HG03196 (cell line): ENCODE measurements around the gene SHPK.
A peak's percentile ranks its signal among the peaks of the same experiment; 100 is the strongest.

ENCODE experiments used
- ATAC-seq: cut with Tn5 transposase; IDR thresholded peaks from one replicate; pipeline ENCODE4 v1.9.1; 2021; ENCODE audit not compliant: unreplicated experiment

The SHPK gene, protein sequence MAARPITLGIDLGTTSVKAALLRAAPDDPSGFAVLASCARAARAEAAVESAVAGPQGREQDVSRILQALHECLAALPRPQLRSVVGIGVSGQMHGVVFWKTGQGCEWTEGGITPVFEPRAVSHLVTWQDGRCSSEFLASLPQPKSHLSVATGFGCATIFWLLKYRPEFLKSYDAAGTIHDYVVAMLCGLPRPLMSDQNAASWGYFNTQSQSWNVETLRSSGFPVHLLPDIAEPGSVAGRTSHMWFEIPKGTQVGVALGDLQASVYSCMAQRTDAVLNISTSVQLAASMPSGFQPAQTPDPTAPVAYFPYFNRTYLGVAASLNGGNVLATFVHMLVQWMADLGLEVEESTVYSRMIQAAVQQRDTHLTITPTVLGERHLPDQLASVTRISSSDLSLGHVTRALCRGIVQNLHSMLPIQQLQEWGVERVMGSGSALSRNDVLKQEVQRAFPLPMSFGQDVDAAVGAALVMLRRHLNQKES

GRCh38 chr17:3636154-3636907 lies at the start of gene SHPK, which contains the start of gene CTNS:
Gene SHPK, minus strand, starts transcription at chr17:3636250. Its CDS starts 31 bp downstream, at chr17:3636219.
Gene CTNS, plus strand, starts transcription at chr17:3636760. Its CDS starts 3,447 bp downstream, at chr17:3640207.
- peak; percentile 88 for ATAC-seq

DNA sequence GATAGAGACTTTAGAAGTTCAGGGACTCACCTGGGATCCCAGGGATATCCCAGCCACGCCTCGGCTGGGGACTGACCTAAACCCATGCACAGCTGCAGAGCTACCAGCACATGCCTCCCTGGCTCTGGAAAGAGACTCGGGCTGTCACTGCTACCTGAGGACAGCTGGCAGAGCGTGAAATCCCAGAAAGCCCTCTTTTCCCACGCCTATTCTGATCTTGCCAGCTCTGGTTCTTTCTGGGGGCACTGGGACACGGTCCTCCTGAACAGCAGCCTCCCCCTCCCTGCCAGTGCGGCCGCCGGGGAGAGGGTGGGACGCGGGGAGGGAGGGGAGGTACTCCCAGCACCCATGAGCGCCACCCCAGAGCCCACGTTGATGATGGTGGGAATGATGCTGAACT lies 49.1 kb upstream of the SHPK start:
- no peak for ATAC-seq

- peak; percentile 50 for ATAC-seq
Measured at GRCh38 chr17:3683054-3683511, 47.0 kb upstream of the SHPK start.

DNA sequence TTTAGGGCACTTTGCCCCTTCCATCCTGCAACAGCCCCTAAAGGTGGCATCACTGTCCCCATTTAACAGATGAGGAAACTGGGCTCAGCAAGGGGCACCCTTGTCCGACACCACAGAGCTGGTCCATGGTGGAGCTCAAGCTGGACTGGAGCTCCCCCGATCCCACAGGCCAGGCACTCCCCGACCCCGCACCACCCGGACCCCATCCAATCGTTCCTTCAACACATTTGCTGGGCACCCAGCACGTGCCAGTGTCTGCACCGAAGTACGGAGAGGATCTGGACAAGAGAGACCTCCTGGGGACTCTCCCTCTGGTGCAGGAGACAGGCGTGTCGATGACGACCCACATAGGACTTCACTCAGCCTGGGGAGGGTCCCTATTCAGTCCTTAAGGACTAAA lies 46.0 kb upstream of the SHPK start:
- ATAC-seq = no peak

DNA sequence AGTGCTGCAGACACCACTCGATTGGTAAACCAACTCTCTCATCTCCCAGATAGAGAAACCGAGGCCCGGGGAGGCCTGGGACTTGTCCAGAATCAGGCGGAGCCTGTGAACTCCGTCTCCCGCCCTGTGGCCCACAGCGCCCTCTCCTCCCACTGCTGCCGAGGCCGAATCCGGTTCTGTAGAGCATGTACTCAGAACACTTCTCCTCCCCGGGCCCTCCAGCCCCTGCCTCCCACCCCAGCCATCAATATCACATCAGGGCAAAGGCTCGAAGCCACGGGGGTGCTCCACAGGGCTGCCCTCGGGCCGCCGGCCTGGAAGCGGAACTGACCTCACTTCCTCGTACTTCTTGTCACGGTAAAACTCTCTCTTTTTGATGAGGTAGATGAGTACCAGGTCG lies 45.5 kb upstream of the SHPK start:
- no peak for ATAC-seq

DNA sequence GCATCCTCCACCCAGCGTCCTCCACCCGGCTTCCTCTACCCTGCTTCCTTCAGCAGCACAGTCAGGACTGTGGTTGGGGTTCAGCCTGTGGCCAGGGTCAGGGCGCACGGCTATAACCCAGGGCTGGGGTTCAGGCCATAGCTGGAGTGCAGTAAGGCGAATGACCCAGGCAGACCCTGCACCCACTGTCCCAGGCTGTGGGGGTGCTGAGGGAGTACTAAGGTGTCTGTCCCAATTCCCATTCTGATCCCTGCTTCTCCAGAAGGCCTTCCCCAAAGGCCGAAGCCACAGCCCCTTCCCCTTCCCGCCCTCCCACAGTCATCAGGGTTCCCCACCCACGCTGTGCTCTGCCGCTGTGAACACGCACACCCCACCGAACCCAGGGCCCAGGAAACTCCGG lies 45.0 kb upstream of the SHPK start:
- ATAC-seq = no peak

GRCh38 chr17:3679531-3680126 lies 43.6 kb upstream of the SHPK start:
- no peak for ATAC-seq

GRCh38 chr17:3678821-3679530 lies 42.9 kb upstream of the SHPK start:
- ATAC-seq = no peak

- ATAC-seq = no peak
Measured at GRCh38 chr17:3678095-3678820, 42.2 kb upstream of the SHPK start.

DNA sequence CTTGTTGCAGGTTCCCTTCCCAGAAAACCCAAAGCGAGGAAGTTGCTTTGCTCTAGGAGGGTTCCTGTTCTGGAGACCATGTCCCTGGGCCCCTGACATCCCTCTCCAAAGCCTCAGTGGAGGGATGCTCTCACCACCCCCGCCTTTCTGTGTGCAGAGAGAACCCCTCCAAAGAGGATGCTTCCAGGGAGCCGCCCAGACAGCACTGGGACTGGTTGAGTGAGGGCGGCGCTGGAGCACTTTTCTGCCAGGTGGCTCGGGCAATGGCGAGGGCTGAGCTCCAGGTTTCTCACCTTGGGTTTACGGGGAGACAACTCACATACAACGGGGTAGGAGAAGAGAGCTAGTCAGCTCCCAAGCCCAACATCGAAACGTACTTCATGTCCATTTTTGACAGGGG lies 39.8 kb upstream of the SHPK start:
- ATAC-seq = no peak

GRCh38 chr17:3672571-3672970 lies 36.5 kb upstream of the SHPK start:
- no peak for ATAC-seq

GRCh38 chr17:3669548-3669947 lies 33.5 kb upstream of the SHPK start:
- ATAC-seq = no peak

DNA sequence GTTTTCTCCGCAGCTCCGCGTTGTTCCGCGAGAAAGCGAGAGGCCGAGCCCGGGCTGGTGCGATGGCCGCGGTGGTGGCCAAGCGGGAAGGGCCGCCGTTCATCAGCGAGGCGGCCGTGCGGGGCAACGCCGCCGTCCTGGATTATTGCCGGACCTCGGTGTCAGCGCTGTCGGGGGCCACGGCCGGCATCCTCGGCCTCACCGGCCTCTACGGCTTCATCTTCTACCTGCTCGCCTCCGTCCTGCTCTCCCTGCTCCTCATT lies 33.0 kb upstream of the SHPK start:
- ATAC-seq = no peak

DNA sequence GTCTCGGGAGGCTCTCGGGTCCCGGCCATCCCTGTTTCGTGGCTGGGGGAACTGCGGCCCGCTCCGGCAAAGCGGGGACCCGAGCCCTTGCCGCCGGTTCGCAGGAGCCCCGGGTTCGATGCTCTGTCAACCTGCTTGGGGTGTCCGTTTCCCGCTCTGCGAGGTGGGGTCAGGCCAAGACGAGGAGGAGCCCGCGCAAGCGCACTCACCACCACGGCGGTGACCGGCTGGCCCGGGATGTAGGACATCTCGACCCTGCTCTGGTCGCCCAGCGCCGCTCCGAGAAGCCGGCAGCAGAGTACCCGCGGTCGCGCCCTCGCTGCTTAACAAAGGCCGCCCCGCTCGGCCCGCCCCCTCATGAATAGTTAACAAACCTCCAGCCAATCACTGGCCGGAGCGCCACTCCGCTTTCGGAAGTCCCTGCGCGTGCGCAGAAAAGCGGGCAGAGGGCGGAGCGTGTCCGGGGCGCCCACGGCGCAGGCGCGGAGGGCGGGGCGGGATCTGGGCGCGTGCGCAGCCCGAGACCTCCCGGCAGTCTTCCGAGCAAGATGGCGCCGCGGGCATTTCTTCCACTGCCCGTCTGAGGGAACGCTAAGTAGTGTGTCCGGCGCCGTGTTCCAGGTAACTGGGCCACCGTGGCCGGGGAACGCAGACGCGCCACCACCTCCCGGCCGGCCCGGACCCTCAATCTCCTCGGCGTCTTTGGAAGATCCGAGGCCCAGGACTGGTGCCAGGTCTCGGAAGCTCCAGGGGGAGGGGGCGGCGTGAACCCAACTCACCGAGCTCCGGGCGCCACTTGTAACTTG lies 32.4 kb upstream of the SHPK start, which contains the start of the genes EMC6 and TAX1BP3:
TSS of gene EMC6 (plus strand) at position 534 of the 806 bp plus-strand sequence. CDS start 335 bp downstream, outside the sequence.
TSS of gene TAX1BP3 (minus strand) at position 300 of the 806 bp plus-strand sequence. CDS start at position 248, 52 bp downstream.
- ATAC-seq = peak; percentile 82

DNA sequence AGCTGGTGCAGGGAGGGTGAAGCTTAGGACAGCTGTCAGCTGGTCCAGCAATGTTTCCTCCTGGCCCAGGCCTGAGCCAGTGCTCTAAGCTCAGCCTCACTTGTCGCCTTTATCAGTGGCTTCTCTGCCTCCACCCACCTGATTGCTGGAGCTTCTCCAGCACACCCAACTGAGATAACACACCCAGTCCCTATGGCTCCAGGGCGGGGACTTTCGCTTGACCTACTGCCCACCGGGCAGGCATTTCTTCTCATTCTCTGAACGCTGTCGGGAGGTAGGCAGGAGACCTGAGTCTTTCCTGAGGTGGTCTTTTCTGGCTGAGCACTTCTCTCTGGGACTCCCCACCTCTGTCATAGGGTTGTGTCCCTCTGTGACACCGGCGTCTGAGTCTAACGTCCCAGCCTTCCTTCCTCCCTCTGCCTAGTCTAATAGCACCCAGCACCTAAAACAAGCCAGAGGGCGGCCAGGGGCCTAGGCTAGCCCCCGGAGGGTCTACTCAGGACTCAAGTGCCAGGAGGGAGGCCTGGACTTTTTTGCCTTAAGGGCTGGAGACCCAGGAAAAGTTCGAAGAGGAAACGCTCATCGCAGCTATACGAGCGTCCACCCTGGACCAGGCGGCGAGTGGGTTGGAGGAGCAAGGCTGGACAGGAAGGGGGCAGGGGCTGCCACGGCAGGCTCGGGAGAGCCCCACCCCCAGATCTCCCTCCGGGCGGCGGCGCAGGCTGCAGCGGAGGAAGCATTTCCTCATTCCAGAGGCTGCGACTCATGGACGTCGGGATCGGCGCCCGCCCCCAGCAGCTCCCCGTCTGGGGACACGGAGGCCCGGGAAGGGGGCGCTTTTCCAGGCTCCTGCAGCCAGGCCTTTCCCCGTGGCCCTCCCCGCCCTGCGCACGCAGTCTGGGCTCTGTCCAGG lies 31.6 kb upstream of the SHPK start:
- peak; percentile 16 for ATAC-seq

- ATAC-seq = no peak
Measured at GRCh38 chr17:3666516-3666915, 30.5 kb upstream of the SHPK start.

DNA sequence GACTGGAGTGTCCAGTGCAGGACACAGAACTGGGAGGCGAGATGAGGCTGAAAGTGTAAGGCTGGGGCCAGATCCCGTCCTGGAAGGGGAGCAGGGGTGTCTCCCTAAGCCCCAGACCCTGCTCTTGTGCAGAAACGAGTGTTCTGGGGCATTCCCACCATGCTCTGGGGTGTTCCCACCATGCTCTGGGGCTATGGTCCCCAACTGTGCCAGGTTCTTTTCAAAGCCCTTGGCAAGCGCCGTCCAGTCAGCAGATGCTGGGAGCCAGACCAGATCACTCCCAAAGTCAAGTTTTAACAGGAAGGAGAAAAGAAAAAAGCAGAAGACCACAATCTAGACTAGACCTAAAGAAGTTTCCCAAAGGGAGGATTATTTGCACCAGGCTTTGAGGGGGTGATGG lies 29.8 kb upstream of the SHPK start:
- ATAC-seq = no peak
